Measurements from ENCODE around the gene TSG101.

- TF ChIP-seq CTCF (IDR thresholded peaks at IDR 0.05) = peak; percentile 9
- TF ChIP-seq EZH2phosphoT487 (IDR thresholded peaks at IDR 0.05) = no peak
- TF ChIP-seq EZH2 (IDR thresholded peaks at IDR 0.05) = no peak
Measured at GRCh38 chr11:18522388-18522787, 4.4 kb downstream of the TSG101 start.
